ENCODE measurements around the gene MPRIP. TPM values are rescaled to one million over a fixed set of nuclear protein-coding genes. Genes with fewer than 3 reads are reported as not detected.
A peak's percentile ranks its signal among the peaks of the same experiment; 100 is the strongest.

The MPRIP gene
- total RNA-seq, 1 donor from 2014 or later: 863 TPM

- H3K27me3 Mint-ChIP-seq (ENCODE audit: unreplicated experiment): peaks cover 22% of the 10 kb centered on the region
- H3K4me1 Mint-ChIP-seq (ENCODE audit: low read depth, unreplicated experiment): peaks cover 78% of the 10 kb centered on the region
- H3K9me3 Mint-ChIP-seq (ENCODE audit: unreplicated experiment): peaks cover 14% of the 10 kb centered on the region
- peak; percentile 8 for DNase-seq
- H3K27ac Mint-ChIP-seq (ENCODE audit: unreplicated experiment): peak overlapping the region; percentile 23
- no peak for TF ChIP-seq CTCF (IDR thresholded peaks at IDR 0.05; ENCODE audit: partially characterized antibody, unreplicated experiment)
- no peaks in the 10 kb centered on the region for H3K36me3 Mint-ChIP-seq (ENCODE audit: unreplicated experiment)
- H3K4me3 Mint-ChIP-seq (ENCODE audit: unreplicated experiment): peak overlapping the region; percentile 42
Observed at GRCh38 chr17:17089796-17090641, 47.8 kb downstream of the MPRIP start.

- Mint-ChIP-seq H3K9me3 (ENCODE audit: unreplicated experiment) (peaks cover 14% of the 10 kb centered on the region), H3K4me1 (ENCODE audit: low read depth, unreplicated experiment) (peaks cover 78% of the 10 kb centered on the region), H3K27me3 (ENCODE audit: unreplicated experiment) (peaks cover 19% of the 10 kb centered on the region), H3K27ac (ENCODE audit: unreplicated experiment) (no peak overlapping the region), H3K4me3 (ENCODE audit: unreplicated experiment) (peak overlapping the region; percentile 42), H3K36me3 (ENCODE audit: unreplicated experiment) (no peaks in the 10 kb centered on the region)
- DNase-seq: peak; percentile 6
- no peak for TF ChIP-seq CTCF (IDR thresholded peaks at IDR 0.05; ENCODE audit: partially characterized antibody, unreplicated experiment)
Observed at GRCh38 chr17:17090642-17091103, 48.4 kb downstream of the MPRIP start.

- H3K9me3 Mint-ChIP-seq (ENCODE audit: unreplicated experiment): peaks cover 12% of the 10 kb centered on the region
Observed at GRCh38 chr17:17091276-17091675, 49.0 kb downstream of the MPRIP start.

GRCh38 chr17:17091856-17092756 is 49.8 kb downstream of the MPRIP start:
- no peak for TF ChIP-seq CTCF (IDR thresholded peaks at IDR 0.05; ENCODE audit: partially characterized antibody, unreplicated experiment)

More at GRCh38 chr17:17091276-17091675, 49.0 kb downstream of the MPRIP start:
- TF ChIP-seq CTCF (IDR thresholded peaks at IDR 0.05; ENCODE audit: partially characterized antibody, unreplicated experiment): no peak
- no peaks in the 10 kb centered on the region for H3K36me3 Mint-ChIP-seq (ENCODE audit: unreplicated experiment)
- H3K4me3 Mint-ChIP-seq (ENCODE audit: unreplicated experiment): no peak overlapping the region
- no peak overlapping the region for H3K27ac Mint-ChIP-seq (ENCODE audit: unreplicated experiment)
- H3K4me1 Mint-ChIP-seq (ENCODE audit: low read depth, unreplicated experiment): peaks cover 81% of the 10 kb centered on the region
- DNase-seq: peak; percentile 12
- peaks cover 21% of the 10 kb centered on the region for H3K27me3 Mint-ChIP-seq (ENCODE audit: unreplicated experiment)

More at GRCh38 chr17:17091856-17092756, 49.8 kb downstream of the MPRIP start:
- peaks cover 10% of the 10 kb centered on the region for H3K9me3 Mint-ChIP-seq (ENCODE audit: unreplicated experiment)
- H3K4me3 Mint-ChIP-seq (ENCODE audit: unreplicated experiment): peak overlapping the region; percentile 13
- peak; percentile 17 for DNase-seq
- no peaks in the 10 kb centered on the region for H3K36me3 Mint-ChIP-seq (ENCODE audit: unreplicated experiment)
- H3K4me1 Mint-ChIP-seq (ENCODE audit: low read depth, unreplicated experiment): peaks cover 84% of the 10 kb centered on the region
- H3K27ac Mint-ChIP-seq (ENCODE audit: unreplicated experiment): peak overlapping the region; percentile 31
- peaks cover 21% of the 10 kb centered on the region for H3K27me3 Mint-ChIP-seq (ENCODE audit: unreplicated experiment)
